Neural cell (in vitro differentiated cells): Measurements from ENCODE around the gene PLEKHA5. TPM values are rescaled to one million over a fixed set of nuclear protein-coding genes. Genes with fewer than 3 reads are reported as not detected.

Experiments
- H2AFZ ChIP-seq: fragments of 200-600, 300-800 bp; sonication (generic), shearing (Covaris generic); 2 replicates; pipeline ENCODE4 v1.6.0; 2014; ENCODE audit warnings: low read depth, mild to moderate bottlenecking, antibody characterized with exemption, low read length, moderate library complexity
- H3F3A ChIP-seq: fragments of 200-600 bp; shearing (Covaris generic); 2 replicates; pipeline ENCODE4 v1.6.1; 2016; ENCODE audit warnings: mild to moderate bottlenecking, moderate library complexity, mixed read lengths, antibody characterized with exemption, low read length; ENCODE audit not compliant: insufficient read depth, poor library complexity, severe bottlenecking
- H3K27ac ChIP-seq: fragments of 200-600, 300-800 bp; sonication (generic), shearing (Covaris generic); 2 replicates; pipeline ENCODE4 v1.5.1; 2014; ENCODE audit warnings: mild to moderate bottlenecking, low read length, moderate library complexity
- H3K27me3 ChIP-seq: fragments of 300-800, 200-600 bp; sonication (generic), shearing (Covaris generic); 2 replicates; pipeline ENCODE4 v1.6.0; 2014; ENCODE audit warnings: mild to moderate bottlenecking, low read depth, low read length, moderate library complexity; ENCODE audit not compliant: insufficient read depth
- H3K36me3 ChIP-seq: fragments of 300-800, 200-600 bp; sonication (generic), shearing (Covaris generic); 2 replicates; pipeline ENCODE4 v1.5.1; 2014; ENCODE audit warnings: mild to moderate bottlenecking, antibody characterized with exemption, low read length, moderate library complexity; ENCODE audit not compliant: insufficient read depth
- H3K4me2 ChIP-seq: fragments of 300-800, 200-600 bp; sonication (generic), shearing (Covaris generic); 2 replicates; pipeline ENCODE4 v1.6.0; 2014; ENCODE audit warnings: mild to moderate bottlenecking, low read length
- H3K4me3 ChIP-seq: fragments of 300-800, 200-600 bp; sonication (generic), shearing (Covaris generic); 2 replicates; pipeline ENCODE4 v1.5.1; 2014; ENCODE audit warnings: mild to moderate bottlenecking, low read length, moderate library complexity
- H3K79me2 ChIP-seq: fragments of 200-600 bp; shearing (Covaris generic); replicated peaks from 2 replicates; pipeline ENCODE4 v1.6.0; 2014; ENCODE audit warnings: mild to moderate bottlenecking, low read length, moderate library complexity; ENCODE audit not compliant: insufficient read depth
- H3K9ac ChIP-seq: fragments of 300-800, 200-600 bp; sonication (generic), shearing (Covaris generic); 2 replicates; pipeline ENCODE4 v1.6.1; 2016; ENCODE audit warnings: mild to moderate bottlenecking, low read length, mixed read lengths
- H3K9me2 ChIP-seq: fragments of 200-600 bp; shearing (Covaris generic); 2 replicates; pipeline ENCODE4 v1.6.1; 2016; ENCODE audit warnings: mild to moderate bottlenecking, low read length, mixed read lengths; ENCODE audit not compliant: insufficient read depth
- H3K9me3 ChIP-seq: fragments of 200-600, 300-800 bp; sonication (generic), shearing (Covaris generic); 2 replicates; pipeline ENCODE4 v1.6.1; 2016; ENCODE audit warnings: mild to moderate bottlenecking, mixed run types, low read length, moderate library complexity, mixed read lengths
- H4K20me1 ChIP-seq: fragments of 200-600 bp; shearing (Covaris generic); 2 replicates; pipeline ENCODE4 v1.6.1; 2016; ENCODE audit warnings: mild to moderate bottlenecking, mixed run types; ENCODE audit not compliant: insufficient read depth
- EP300 ChIP-seq: fragments of 450-650 bp; conservative IDR thresholded peaks from 2 replicates; pipeline ENCODE4 v1.6.1; 2014; ENCODE audit warnings: antibody characterized with exemption, mild to moderate bottlenecking, moderate library complexity; ENCODE audit not compliant: poor library complexity, severe bottlenecking
- EZH2 ChIP-seq: fragments of 200-600, 300-800 bp; shearing (Covaris generic), sonication (generic); IDR thresholded peaks from 2 replicates; pipeline ENCODE4 v1.6.1; 2014; ENCODE audit warnings: antibody characterized with exemption, low read length, borderline replicate concordance, mild to moderate bottlenecking; ENCODE audit not compliant: insufficient read depth, poor library complexity, severe bottlenecking
- MXI1 ChIP-seq: fragments of 450-650 bp; conservative IDR thresholded peaks from 2 replicates; pipeline ENCODE4 v1.6.1; 2014; ENCODE audit warnings: antibody characterized with exemption, mild to moderate bottlenecking; ENCODE audit not compliant: poor library complexity, severe bottlenecking
- POLR2AphosphoS5 ChIP-seq: IDR thresholded peaks from 2 replicates; pipeline ENCODE4 v1.6.1; 2012
- RAD21 ChIP-seq: fragments of 450-650 bp; conservative IDR thresholded peaks from 2 replicates; pipeline ENCODE4 v1.6.1; 2014; ENCODE audit warnings: antibody characterized with exemption, mild to moderate bottlenecking, moderate library complexity
- SMC3 ChIP-seq: fragments of 450-650 bp; conservative IDR thresholded peaks from 2 replicates; pipeline ENCODE4 v1.6.1; 2014; ENCODE audit warnings: antibody characterized with exemption, mild to moderate bottlenecking, moderate library complexity; ENCODE audit not compliant: poor library complexity
- TAF1 ChIP-seq: IDR thresholded peaks from 2 replicates; pipeline ENCODE4 v1.6.1; 2012; ENCODE audit warnings: low read depth
- polyA plus RNA-seq: library from polyadenylated mRNA; depleted of rRNA; stranded (reverse); fragments of >200 nt; gene quantifications from 2 replicates; pipeline ENCODE4 v1.2.3, GENCODE V29; 2014
- TF ChIP-seq, protein P1 (sequence below): IDR thresholded peaks from 2 replicates; pipeline ENCODE4 v1.6.1; 2012; ENCODE audit warnings: borderline replicate concordance
- TF ChIP-seq, protein P2 (sequence below): fragments of 450-650 bp; IDR thresholded peaks from 2 replicates; pipeline ENCODE4 v1.5.1; 2014; ENCODE audit warnings: antibody characterized with exemption, mild to moderate bottlenecking, moderate library complexity; ENCODE audit not compliant: poor library complexity, severe bottlenecking

PLEKHA5 gene
- polyA plus RNA-seq, 1 donor from 2014 or later, result 130 TPM

DNA sequence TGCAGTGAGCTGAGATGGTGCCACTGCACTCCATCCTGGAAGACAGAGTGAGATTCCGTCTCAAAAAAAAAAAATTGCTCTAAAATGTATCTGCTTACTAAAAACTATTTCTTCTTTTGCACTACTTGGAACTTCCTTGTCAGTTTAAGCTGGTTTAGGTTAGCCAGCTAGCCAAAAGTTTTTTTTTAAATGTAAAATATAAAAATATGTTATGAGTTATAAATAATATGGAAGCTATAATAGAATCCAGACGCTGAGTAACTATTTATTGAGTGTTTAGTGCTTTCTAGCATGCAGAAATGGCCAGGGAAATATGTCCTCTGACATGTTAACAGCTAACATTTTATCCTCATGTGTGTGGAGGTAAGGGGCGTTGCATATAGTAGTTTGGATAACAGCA lies 85.6 kb downstream of the PLEKHA5 start:
- Histone ChIP-seq H4K20me1 (no peaks in the 10 kb centered on the region), H3K9me3 (no peaks in the 10 kb centered on the region), H3K4me3 (no peak overlapping the region), H3F3A (no peaks in the 10 kb centered on the region), H3K9me2 (no peaks in the 10 kb centered on the region), H3K79me2 (peaks cover 38% of the 10 kb centered on the region), H3K27me3 (no peaks in the 10 kb centered on the region), H3K36me3 (no peaks in the 10 kb centered on the region), H3K27ac (no peak overlapping the region), H3K4me2 (no peak overlapping the region), H3K9ac (no peak overlapping the region), H2AFZ (no peak overlapping the region)
- TF ChIP-seq SMC3 (no peak), TAF1 (no peak), POLR2AphosphoS5 (no peak), EZH2 (no peak)

DNA sequence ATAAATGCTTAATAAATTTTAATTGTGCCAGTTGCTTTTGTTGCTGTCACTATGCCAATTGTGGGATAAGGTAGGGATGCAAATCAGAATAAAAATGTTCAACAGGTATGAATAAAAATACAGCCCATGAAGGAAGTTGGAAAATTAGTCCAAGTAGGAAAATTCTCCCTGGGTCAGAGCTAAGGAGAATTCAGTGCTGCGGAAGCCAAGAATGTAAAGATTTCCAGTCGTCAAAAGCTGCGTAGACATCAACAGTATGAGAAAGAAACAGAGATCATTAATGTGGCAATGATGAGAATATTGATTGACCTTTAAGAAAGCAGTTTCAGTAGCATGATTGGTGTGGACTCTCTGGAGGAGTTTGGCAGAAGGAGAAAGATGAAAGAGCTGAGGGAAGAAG lies 87.9 kb downstream of the PLEKHA5 start:
- H3K27ac ChIP-seq, result no peak overlapping the region
- H3K9ac ChIP-seq, result no peak overlapping the region
- no peaks in the 10 kb centered on the region for H3F3A ChIP-seq
- peaks cover 38% of the 10 kb centered on the region for H3K79me2 ChIP-seq
- H3K27me3 ChIP-seq, result no peaks in the 10 kb centered on the region
- H3K9me2 ChIP-seq, result no peaks in the 10 kb centered on the region
- TF ChIP-seq EZH2, result no peak
- TF ChIP-seq, protein P1, sequence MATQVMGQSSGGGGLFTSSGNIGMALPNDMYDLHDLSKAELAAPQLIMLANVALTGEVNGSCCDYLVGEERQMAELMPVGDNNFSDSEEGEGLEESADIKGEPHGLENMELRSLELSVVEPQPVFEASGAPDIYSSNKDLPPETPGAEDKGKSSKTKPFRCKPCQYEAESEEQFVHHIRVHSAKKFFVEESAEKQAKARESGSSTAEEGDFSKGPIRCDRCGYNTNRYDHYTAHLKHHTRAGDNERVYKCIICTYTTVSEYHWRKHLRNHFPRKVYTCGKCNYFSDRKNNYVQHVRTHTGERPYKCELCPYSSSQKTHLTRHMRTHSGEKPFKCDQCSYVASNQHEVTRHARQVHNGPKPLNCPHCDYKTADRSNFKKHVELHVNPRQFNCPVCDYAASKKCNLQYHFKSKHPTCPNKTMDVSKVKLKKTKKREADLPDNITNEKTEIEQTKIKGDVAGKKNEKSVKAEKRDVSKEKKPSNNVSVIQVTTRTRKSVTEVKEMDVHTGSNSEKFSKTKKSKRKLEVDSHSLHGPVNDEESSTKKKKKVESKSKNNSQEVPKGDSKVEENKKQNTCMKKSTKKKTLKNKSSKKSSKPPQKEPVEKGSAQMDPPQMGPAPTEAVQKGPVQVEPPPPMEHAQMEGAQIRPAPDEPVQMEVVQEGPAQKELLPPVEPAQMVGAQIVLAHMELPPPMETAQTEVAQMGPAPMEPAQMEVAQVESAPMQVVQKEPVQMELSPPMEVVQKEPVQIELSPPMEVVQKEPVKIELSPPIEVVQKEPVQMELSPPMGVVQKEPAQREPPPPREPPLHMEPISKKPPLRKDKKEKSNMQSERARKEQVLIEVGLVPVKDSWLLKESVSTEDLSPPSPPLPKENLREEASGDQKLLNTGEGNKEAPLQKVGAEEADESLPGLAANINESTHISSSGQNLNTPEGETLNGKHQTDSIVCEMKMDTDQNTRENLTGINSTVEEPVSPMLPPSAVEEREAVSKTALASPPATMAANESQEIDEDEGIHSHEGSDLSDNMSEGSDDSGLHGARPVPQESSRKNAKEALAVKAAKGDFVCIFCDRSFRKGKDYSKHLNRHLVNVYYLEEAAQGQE, result no peak
- H3K4me3 ChIP-seq, result no peak overlapping the region
- no peak overlapping the region for H2AFZ ChIP-seq
- no peaks in the 10 kb centered on the region for H3K36me3 ChIP-seq
- no peaks in the 10 kb centered on the region for H4K20me1 ChIP-seq
- H3K9me3 ChIP-seq, result no peaks in the 10 kb centered on the region
- H3K4me2 ChIP-seq, result no peak overlapping the region

DNA sequence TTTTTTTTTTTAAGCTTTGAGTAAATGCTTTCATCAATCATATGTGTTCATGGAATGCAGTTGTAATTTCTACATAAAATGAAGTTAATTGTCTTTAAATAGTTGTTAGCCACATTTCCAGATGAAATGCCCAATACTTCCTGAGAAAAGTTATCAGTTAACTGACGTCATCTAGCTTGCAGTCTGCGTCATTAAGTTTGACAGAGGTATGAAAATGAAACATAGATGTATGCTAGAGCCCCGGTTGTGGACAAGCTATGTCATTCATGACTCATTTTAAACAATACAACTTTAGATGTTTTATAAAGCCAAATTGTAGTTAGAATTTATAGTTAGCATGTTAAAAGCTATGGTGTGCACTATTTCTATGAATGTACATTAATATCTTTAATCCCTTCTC lies 90.7 kb downstream of the PLEKHA5 start:
- Histone ChIP-seq H3K9me3 (no peaks in the 10 kb centered on the region), H3K79me2 (peaks cover 59% of the 10 kb centered on the region), H2AFZ (no peak overlapping the region), H3K9me2 (no peaks in the 10 kb centered on the region), H4K20me1 (no peaks in the 10 kb centered on the region), H3K36me3 (no peaks in the 10 kb centered on the region), H3F3A (no peaks in the 10 kb centered on the region), H3K9ac (no peak overlapping the region), H3K4me3 (no peak overlapping the region), H3K4me2 (no peak overlapping the region), H3K27ac (no peak overlapping the region), H3K27me3 (no peaks in the 10 kb centered on the region)
- TF ChIP-seq EP300 (no peak), POLR2AphosphoS5 (no peak), TAF1 (no peak), EZH2 (no peak), SMC3 (no peak), RAD21 (no peak), MXI1 (no peak)
- TF ChIP-seq, protein P1, result no peak
- TF ChIP-seq, protein P2, sequence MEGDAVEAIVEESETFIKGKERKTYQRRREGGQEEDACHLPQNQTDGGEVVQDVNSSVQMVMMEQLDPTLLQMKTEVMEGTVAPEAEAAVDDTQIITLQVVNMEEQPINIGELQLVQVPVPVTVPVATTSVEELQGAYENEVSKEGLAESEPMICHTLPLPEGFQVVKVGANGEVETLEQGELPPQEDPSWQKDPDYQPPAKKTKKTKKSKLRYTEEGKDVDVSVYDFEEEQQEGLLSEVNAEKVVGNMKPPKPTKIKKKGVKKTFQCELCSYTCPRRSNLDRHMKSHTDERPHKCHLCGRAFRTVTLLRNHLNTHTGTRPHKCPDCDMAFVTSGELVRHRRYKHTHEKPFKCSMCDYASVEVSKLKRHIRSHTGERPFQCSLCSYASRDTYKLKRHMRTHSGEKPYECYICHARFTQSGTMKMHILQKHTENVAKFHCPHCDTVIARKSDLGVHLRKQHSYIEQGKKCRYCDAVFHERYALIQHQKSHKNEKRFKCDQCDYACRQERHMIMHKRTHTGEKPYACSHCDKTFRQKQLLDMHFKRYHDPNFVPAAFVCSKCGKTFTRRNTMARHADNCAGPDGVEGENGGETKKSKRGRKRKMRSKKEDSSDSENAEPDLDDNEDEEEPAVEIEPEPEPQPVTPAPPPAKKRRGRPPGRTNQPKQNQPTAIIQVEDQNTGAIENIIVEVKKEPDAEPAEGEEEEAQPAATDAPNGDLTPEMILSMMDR, result no peak
